Stimulated activated CD8-positive, alpha-beta memory T cell treated with anti-CD3 and anti-CD28 coated beads, Interleukin-4, amount 100 ng/mL, for 24 hours (primary cell): ENCODE measurements around the gene CHMP2A.
A peak's percentile ranks its signal among the peaks of the same experiment; 100 is the strongest.
"Not testable (repeated sequence)": the region's sequence is repeated elsewhere in the genome, so short reads cannot be mapped to it uniquely, and the experiment has no call there.

Experiments used
- DNase-seq: peaks from one replicate; pipeline ENCODE4 v3.0.0-alpha.2; 2020; ENCODE audit warnings: low read depth

Gene CHMP2A

GRCh38 chr19:58554494-58555368 is at the start of gene CHMP2A:
CHMP2A (minus strand) TSS chr19:58555105; CDS start chr19:58554212, 893 bp downstream.
- peak; percentile 98 for DNase-seq

- no peak for DNase-seq
Measured at GRCh38 chr19:58586133-58586765, 31.3 kb upstream of the CHMP2A start.

DNA sequence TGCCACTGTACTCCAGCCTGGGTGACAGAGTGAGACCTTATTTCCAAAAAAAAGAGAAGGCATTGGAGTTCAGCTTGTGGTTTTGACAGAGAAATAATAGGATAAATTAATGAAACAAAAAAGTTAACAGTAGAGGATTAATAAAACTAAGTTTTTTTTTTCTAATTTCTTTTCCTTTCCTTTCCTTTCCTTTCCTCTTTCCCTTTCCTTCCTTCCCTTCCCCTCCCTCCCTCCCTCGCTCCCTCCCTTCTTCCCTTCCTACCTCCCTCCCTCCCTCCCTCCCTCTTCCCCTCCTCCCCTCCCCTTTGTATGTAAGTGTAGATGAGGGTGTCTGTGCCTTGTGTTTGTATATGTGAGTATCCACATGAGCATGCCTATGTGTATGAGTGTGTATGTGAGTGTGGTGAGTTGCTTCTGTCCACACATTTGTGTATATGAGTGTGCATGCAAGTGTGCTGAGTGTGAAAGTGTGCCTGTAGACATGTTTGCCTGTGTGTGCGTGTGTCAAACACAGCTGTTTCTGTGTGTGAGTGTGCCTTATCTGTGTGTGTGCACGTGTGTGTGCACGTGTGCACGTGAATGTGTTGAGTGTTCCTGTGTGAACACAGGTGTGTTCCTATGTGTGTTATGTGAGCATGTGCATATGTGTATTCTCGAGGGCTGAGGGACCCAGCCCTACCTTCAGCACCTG is 30.7 kb upstream of the CHMP2A start:
- no peak for DNase-seq

DNA sequence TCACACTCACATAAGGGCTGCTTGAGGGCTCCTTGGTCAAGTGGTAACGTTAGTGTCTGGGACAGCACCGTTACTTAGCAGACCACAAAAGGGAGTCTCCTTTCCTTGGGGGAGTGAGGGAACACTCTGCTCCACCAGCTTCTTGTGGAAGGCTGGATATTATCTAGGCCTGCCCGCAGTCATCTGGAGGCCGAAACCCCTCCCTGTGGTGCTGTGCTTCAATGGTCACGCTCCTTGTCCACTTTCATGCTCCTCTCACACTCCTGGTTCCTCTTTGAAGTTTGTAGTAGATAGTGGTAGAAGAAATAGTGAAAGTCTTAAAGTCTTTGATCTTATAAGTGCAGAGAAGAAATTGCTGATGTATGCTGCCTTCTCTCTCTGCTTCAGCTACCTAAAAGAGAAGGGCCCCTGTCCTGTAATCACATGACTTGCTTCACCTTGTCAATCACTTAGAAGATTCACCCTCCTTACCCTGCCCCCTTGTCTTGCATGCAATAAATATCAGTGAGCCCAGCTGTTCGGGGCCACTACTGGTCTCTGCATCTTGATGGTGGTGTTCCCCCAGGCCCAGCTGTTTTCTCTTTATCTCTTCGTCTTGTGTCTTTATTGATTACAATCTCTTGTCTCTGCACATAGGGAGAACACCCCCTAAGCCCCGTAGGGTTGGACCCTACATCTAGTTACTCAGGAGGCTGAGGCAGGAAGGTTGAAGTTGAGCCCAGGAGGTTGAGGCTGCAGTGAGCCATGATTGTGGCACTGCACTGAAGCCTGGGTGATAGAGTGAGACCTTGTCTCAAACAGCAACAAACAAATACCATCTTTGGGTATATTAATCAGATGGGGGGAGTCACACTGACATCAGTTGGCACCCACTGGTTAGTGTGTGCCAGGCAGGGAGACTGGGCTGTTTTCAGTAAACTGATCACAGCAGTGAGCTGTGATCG is 29.9 kb upstream of the CHMP2A start:
- DNase-seq = no peak

DNA sequence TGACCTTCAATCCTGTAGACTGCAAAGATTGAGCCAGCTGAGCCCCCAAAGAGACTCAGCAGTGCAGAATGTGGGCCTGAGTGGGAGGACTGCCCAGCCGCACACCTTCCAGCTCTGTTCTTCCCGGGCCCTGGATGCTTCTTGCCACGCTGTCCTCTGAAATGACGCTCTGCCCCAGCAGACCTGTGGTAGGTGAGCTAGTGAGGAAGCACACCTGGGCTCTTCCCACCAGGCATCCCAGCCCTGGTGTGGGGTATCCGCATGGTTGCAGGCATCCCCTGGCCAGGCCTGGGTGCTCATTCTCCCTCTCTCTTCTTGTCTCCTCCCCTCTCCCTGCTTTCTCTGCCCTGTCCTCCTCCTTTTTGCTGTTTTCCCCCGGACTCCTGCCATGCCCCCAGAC is 28.1 kb upstream of the CHMP2A start:
- DNase-seq = no peak

- DNase-seq = peak; percentile 85
Measured at GRCh38 chr19:58581227-58582141, 26.6 kb upstream of the CHMP2A start.

GRCh38 chr19:58579473-58580142 is 24.7 kb upstream of the CHMP2A start:
- no peak for DNase-seq

DNA sequence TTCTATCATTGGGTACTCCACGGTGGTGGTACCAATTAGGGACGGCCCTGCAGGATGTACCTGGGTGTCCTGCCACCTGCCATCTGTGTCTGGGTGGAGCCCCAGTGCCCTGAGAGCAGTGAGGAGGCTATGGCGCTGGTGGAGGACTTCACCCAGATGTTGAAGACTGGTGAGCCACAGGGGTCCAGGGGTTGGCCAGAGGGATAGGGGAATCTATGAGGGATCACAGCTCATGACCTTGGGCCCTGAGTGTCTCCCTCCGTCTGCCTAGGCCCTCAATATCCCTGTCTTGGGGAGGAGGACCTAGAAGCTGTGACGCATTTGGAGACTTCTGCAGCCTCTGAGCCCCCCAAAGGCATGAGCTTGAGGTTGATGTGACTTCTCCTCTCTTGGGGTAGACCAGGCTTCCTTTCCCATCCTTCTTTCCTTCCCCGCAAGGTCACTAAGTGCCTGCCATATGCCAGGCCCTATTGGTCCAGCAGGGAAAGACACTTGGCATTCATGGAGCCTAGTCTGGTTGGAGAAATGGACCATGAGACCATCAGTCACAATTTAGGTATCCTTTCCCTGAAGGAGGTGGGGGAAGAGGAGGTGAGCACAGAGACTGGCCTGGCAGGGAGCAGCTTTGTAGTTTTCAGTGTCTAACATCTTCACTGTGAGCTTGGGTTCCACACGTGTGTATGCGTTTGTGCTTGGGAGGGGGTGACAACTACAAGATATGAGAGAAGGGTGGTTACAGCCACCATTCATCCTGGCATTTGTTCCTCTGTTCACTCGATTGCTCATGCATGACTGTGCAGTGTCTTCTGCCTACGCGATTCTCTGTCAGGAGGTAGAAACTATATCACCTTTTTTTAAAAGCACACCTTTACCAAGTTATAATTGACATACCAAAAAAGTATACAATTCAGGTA is 23.4 kb upstream of the CHMP2A start:
- no peak for DNase-seq

- DNase-seq = not testable (repeated sequence)
Measured at GRCh38 chr19:58577581-58577980, 22.7 kb upstream of the CHMP2A start.

GRCh38 chr19:58575183-58576041 is 20.5 kb upstream of the CHMP2A start:
- peak; percentile 76 for DNase-seq

DNA sequence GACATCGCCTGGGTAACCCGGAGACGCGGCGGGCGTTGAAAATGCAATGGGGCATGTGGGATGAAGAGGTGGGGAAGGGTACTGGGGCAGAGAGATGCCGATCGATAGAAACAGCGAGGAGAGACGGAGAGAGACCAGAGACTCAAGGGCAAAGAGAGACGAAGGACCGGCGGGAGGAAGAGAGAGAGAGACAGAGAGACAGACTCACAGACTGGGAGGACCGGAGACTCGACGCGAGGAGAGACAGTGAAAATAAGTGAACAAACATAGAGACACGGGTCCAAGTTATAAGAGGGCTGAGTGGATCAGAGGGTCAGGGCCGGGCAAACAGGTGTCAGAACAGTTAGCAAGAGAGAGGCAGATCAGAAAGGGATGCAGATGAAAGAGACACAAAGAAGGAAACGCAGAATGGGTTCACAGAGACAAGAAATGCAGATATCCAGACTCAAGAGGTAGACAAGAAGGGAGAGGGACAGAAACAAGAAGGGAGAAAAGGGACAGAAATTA is 18.8 kb upstream of the CHMP2A start:
- DNase-seq = no peak

GRCh38 chr19:58572818-58573657 is 18.1 kb upstream of the CHMP2A start, which contains the start of gene MZF1:
MZF1 (minus strand) TSS chr19:58573335; CDS start chr19:58571389, 1,946 bp downstream.
- DNase-seq = peak; percentile 99

GRCh38 chr19:58572026-58572817 is 17.3 kb upstream of the CHMP2A start:
- no peak for DNase-seq

DNA sequence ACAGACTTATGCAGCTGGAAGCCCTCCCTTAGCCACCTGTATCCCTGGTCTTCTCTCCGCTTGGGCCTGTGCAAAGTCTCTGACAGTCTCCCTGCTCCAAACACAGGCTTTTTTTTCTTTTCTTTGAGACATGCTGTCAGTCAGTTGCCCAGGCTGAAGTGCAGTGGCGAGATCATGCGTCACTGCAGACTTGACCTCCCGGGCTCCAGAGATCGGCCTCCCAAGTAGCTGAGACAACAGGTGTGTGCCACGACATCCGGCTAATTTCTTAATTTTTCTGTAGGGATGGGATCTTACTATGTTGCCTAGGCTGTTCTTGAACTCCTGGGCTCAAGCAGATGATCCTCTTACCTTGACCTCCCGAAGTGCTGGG is 16.7 kb upstream of the CHMP2A start:
- no peak for DNase-seq

DNA sequence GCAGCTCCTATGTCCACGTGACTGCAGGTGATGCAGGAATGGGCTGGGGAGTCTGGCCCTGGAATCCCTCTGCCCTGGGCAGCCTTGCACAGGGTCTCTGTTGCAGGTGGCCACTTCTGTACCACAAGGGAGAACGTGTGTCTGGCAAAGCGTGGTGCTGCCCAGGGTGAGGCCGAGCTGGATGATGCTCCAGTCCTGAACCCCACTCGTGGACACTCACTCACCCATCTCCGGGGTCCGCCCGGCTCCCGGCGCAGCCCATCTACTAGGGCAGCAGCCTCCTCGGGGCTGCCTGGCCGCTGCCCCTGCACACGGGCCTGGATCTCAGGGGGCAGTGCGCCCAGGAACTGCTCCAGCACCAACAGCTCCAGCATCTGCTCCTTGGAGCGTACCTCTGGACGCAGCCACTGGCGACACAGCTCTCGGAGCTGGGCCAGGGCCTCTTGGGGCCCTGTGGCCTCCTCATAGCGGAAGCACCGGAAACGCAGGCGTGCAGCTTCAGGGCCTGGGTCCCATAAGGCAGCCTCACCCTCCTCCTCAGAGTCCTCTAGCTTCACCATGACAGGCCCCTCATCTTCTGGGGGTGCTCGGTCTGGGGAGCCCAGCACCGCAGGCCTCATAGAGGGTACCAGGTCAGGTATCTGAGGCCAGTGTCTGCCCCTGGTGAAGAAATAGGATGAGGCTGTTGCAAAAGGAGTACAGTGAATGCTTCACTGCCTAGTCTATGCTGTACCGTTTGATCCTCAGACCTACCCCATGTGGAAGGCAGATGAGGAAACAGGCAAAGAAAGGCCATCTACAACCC is 16.1 kb upstream of the CHMP2A start:
- DNase-seq = no peak
